Spleen (tissue), 11 donors: Measurements from ENCODE around the gene CARS1. TPM values are rescaled to one million over a fixed set of nuclear protein-coding genes. Genes with fewer than 3 reads are reported as not detected.
A peak's percentile ranks its signal among the peaks of the same experiment; 100 is the strongest.

ENCODE experiments used
- DNase-seq: peaks from one replicate; pipeline ENCODE4 v3.0.0-alpha.2; 2020
- H3K27ac ChIP-seq, 8 donors: fragments of 200-600 bp; sonication (generic) in 7 of 8; 1 replicate in 4 of 8; 2 replicates in 4 of 8; pipeline versions ENCODE4 v1.5.0 to v1.8.0; 2016 to 2021; ENCODE audit warnings: inconsistent platforms in 4 of 8, mild to moderate bottlenecking in 4 of 8, moderate library complexity in 1 of 8
- H3K27me3 ChIP-seq, 7 donors: fragments of 200-600 bp; sonication (generic) in 6 of 7; replicated peaks in 1 of 7; 1 replicate in 4 of 7; 2 replicates in 3 of 7; pipeline versions ENCODE4 v1.5.0 to v1.8.0; 2016 to 2021; ENCODE audit warnings: inconsistent platforms in 3 of 7, mild to moderate bottlenecking in 1 of 7
- H3K36me3 ChIP-seq, 6 donors: fragments of 200-600 bp; sonication (generic) in 5 of 6; 1 replicate in 4 of 6; 2 replicates in 2 of 6; pipeline versions ENCODE4 v1.5.0 to v1.8.0; 2016 to 2021; ENCODE audit warnings: inconsistent platforms in 2 of 6
- H3K4me1 ChIP-seq, 6 donors: fragments of 200-600 bp; sonication (generic) in 5 of 6; 1 replicate in 3 of 6; 2 replicates in 3 of 6; pipeline versions ENCODE4 v1.5.0 to v1.8.0; 2016 to 2021; ENCODE audit warnings: inconsistent platforms in 3 of 6
- H3K4me3 ChIP-seq, 8 donors: fragments of 200-600 bp; sonication (generic) in 7 of 8; 1 replicate in 4 of 8; 2 replicates in 4 of 8; pipeline versions ENCODE4 v1.5.0 to v1.8.0; 2016 to 2021; ENCODE audit warnings: inconsistent platforms in 4 of 8, mild to moderate bottlenecking in 4 of 8, moderate library complexity in 2 of 8
- H3K9me3 ChIP-seq, 8 donors: fragments of 200-600 bp; sonication (generic) in 7 of 8; 1 replicate in 4 of 8; 2 replicates in 4 of 8; pipeline versions ENCODE4 v1.5.0 to v1.8.0; 2016 to 2021; ENCODE audit warnings: inconsistent platforms in 4 of 8
- POLR2A ChIP-seq, 3 donors: fragments of 450-650 bp; IDR thresholded peaks; one replicate each; pipeline ENCODE4 v1.5.1; 2017; ENCODE audit warnings: antibody characterized with exemption in 3 of 3, mild to moderate bottlenecking in 1 of 3
- POLR2AphosphoS5 ChIP-seq, 3 donors: sonication (generic); formaldehyde crosslinking; IDR thresholded peaks; one replicate each; pipeline ENCODE4 v1.5.1; 2017; ENCODE audit warnings: antibody characterized with exemption in 3 of 3
- WGBS, 5 donors: extraction: QIAGEN DNeasy Blood & Tissue Kit in 3 of 5; methylation state at CpG; one replicate each; pipeline versions ENCODE4 v1.1.5 to v1.1.7; 2013 to 2018; 5-methylcytosine and 5-hydroxymethylcytosine counted together
- intact Hi-C: fragments of 100-400 bp; cut with DNase I; formaldehyde crosslinking; loops from one replicate; pipeline ENCODE4 v1.15.0; 2023; ENCODE audit warnings: low total_unique reads
- polyA plus RNA-seq, 3 donors: library from polyadenylated mRNA; stranded (reverse); fragments of 200-250 nt; gene quantifications; one replicate each; pipeline ENCODE4 v1.2.1, GENCODE V29; 2013
- total RNA-seq, 7 donors: library from RNA; depleted of rRNA in 3 of 7; stranded (reverse); fragments of >200 nt in 3 of 7; fragmentation: NEBNext Ultra II Directional in 4 of 7; extraction: Animal tissue kit (Norgen Biotek cat#: 25700) in 4 of 7; gene quantifications; one replicate each; pipeline versions ENCODE4 v1.1.0 to v1.2.1, GENCODE V29; 2016 to 2021
- TF ChIP-seq, protein P1 (sequence below), 11 experiments: fragments of 200-600 bp in 7 of 11; fragments of 450-650 bp in 4 of 11; sonication (generic) in 4 of 11; IDR thresholded peaks in 8 of 11; conservative IDR thresholded peaks in 3 of 11; 1 replicate in 7 of 11; 2 replicates in 4 of 11; pipeline versions ENCODE4 v1.4.0 to v1.8.0; 2016 to 2021; ENCODE audit warnings: antibody characterized with exemption in 11 of 11, inconsistent platforms in 4 of 11, mild to moderate bottlenecking in 1 of 11
- donor health status: healthy with polysubstance abuse.
- donor health status: DM: no; HTN: no; CAD: no; lungs with moderate emphysema.
- donor health status: DM: no; HTN: no; CAD: no.
- donor health status: Bipolar disorder and iron deficiency.
- donor health status: healthy.
- donor health status: DM: no; HTN: no; CAD: no.
- donor health status: DM: yes; HTN: yes; CAD: no.

Gene CARS1
- total and polyA plus RNA-seq, 10 donors, result 18.6 to 64.9 (median 37.5) TPM

DNA sequence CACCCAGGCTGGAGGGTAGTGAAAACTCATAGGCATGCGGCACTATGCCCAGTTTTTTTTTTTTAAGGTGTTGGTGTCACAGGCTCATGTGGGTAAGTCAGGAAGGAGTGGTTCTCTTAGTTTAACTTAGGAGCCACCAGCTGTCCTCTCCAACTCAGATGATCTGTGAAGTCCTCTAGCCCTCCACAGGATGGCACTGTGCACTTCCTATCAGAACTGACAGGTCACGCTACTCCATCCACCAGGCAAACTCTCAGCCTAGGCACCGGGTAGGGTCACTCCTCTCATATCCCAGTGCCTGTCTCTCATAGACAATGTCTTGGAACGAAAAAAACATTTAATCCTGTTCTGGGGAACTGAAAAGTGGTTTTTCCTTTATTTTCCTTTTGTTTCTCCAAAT lies 81.6 kb downstream of the CARS1 start:
- Histone ChIP-seq H3K27me3 (no peaks in the 10 kb centered on the region), H3K9me3 (no peaks in the 10 kb centered on the region), H3K4me3 (no peak overlapping the region), H3K27ac (no peak overlapping the region), H3K4me1 (peaks cover 0 to 39% (median 1%) of the 10 kb centered on the region in 6 donors), H3K36me3 (peaks cover 2 to 98% (median 89%) of the 10 kb centered on the region in 6 donors)
- DNase-seq, result no peak
- intact Hi-C loops, result loop anchor here (10.0 kb wide), 2 partner anchors 49 to 99 kb away; no protein-coding TSS in a partner anchor
- TF ChIP-seq POLR2A (IDR thresholded peaks at IDR 0.05) (no peak), POLR2AphosphoS5 (IDR thresholded peaks at IDR 0.05) (peak in 1 of 3 donors; percentile 12)
- TF ChIP-seq, protein P1, sequence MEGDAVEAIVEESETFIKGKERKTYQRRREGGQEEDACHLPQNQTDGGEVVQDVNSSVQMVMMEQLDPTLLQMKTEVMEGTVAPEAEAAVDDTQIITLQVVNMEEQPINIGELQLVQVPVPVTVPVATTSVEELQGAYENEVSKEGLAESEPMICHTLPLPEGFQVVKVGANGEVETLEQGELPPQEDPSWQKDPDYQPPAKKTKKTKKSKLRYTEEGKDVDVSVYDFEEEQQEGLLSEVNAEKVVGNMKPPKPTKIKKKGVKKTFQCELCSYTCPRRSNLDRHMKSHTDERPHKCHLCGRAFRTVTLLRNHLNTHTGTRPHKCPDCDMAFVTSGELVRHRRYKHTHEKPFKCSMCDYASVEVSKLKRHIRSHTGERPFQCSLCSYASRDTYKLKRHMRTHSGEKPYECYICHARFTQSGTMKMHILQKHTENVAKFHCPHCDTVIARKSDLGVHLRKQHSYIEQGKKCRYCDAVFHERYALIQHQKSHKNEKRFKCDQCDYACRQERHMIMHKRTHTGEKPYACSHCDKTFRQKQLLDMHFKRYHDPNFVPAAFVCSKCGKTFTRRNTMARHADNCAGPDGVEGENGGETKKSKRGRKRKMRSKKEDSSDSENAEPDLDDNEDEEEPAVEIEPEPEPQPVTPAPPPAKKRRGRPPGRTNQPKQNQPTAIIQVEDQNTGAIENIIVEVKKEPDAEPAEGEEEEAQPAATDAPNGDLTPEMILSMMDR (IDR thresholded peaks at IDR 0.05 in 8 of 11, conservative IDR thresholded peaks at IDR 0.05 in 3 of 11), result peak in 8 of 11 experiments; percentile 16 to 58 (median 40)
- WGBS, 5 donors, result 82 to 90% (median 87%) methylated on average over 4 of the region's 4 CpGs

DNA sequence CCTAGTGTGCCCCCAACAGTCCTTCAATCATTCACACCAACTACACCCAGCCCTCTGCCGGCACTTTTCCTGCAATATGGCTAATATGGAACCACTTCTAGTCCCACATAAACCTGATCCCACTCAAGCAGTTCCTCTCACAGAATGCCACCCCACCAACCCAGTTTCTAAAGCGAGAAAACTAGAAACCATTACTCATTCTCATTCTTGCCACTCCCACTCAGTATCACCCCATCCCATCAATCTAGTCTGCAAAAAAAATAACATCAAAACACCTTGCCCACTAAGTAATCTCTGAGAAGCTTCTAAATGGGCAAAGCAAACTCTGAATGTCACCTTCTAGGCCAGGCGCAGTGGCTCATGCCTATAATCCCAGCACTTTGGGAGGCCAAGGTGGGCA lies 83.0 kb downstream of the CARS1 start:
- WGBS, 5 donors, result 90 to 98% (median 94%) methylated on average over 3 of the region's 3 CpGs
- Histone ChIP-seq H3K4me1 (peaks cover 0 to 26% (median 0%) of the 10 kb centered on the region in 6 donors), H3K9me3 (no peaks in the 10 kb centered on the region), H3K27ac (no peak overlapping the region), H3K36me3 (peaks cover 8 to 100% (median 97%) of the 10 kb centered on the region in 6 donors), H3K27me3 (no peaks in the 10 kb centered on the region), H3K4me3 (no peak overlapping the region)
- TF ChIP-seq POLR2AphosphoS5 (IDR thresholded peaks at IDR 0.05), result no peak
- TF ChIP-seq POLR2A (IDR thresholded peaks at IDR 0.05), result no peak
- intact Hi-C loops, result loop anchor here (10.0 kb wide), 2 partner anchors 51 to 101 kb away; no protein-coding TSS in a partner anchor
- DNase-seq, result no peak

DNA sequence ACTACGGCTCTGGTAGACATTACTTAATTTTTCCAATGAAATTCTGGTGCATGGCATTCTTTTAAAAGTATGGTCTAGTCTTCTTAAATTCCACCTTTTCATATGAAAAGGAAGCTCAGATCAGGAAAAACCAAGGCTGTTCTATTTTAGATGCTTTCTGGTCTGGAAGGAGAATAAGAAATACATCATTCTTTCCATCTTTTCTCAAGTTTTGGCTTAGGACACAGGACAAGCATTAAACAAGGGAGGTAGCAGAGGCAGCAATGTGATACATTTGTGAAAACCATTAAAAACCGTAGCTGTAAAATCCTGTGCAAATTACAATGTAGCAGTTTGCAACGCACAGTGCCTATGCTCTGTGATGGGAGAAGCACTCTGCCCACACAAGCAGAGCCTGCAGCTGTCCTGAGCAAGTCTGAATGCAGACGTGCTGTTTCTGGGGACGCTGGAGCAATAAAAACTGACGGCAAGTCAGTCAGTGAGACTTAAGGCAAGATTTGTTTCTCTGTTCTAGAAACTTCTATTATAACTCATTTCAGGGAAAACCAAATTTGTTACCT lies 88.8 kb downstream of the CARS1 start:
- intact Hi-C loops, result no loop called here

DNA sequence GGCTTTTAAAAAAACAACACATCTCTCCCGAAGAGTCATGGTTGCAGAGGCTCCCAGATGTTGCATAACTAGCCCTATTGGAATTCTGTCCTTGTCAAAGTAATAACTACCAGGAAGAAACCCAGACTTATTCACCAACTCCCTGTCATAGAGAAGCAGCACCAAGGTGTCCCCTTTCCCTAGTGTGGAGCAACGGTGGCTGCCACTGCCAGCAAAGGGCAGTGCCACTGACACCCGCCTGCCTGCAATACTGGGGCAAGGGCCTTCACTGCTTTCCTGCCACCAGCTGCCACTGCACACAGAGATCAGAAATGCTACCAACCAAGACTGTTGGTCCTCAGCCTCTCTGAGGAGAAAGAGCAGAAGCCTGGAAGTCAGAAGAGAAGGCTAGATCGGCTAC lies 92.4 kb downstream of the CARS1 start:
- no peak overlapping the region for H3K27ac ChIP-seq
- no peak for DNase-seq
- no peaks in the 10 kb centered on the region for H3K9me3 ChIP-seq
- intact Hi-C loops, result no loop called here
- no peaks in the 10 kb centered on the region for H3K27me3 ChIP-seq
- no peak overlapping the region for H3K4me3 ChIP-seq
- WGBS, 5 donors, result 76 to 96% (median 91%) methylated on average over 3 to 4 of the region's 4 CpGs
- no peak for TF ChIP-seq POLR2A (IDR thresholded peaks at IDR 0.05)
- TF ChIP-seq, protein P1 (IDR thresholded peaks at IDR 0.05 in 8 of 11, conservative IDR thresholded peaks at IDR 0.05 in 3 of 11), result no peak
- TF ChIP-seq POLR2AphosphoS5 (IDR thresholded peaks at IDR 0.05), result no peak
- peaks cover 5 to 100% (median 93%) of the 10 kb centered on the region in 6 donors for H3K36me3 ChIP-seq
- H3K4me1 ChIP-seq, result peaks cover 0 to 22% (median 5%) of the 10 kb centered on the region in 6 donors

More for the DNA sequence above, 88.8 kb downstream of the CARS1 start:
- H3K9me3 ChIP-seq, result no peaks in the 10 kb centered on the region
- H3K4me3 ChIP-seq, result no peak overlapping the region
- no peak for DNase-seq
- 75 to 85% (median 83%) methylated on average over 6 of the region's 6 CpGs for WGBS, 5 donors
- H3K27me3 ChIP-seq, result no peaks in the 10 kb centered on the region
- no peak overlapping the region for H3K27ac ChIP-seq
- no peak for TF ChIP-seq POLR2A (IDR thresholded peaks at IDR 0.05)
- TF ChIP-seq POLR2AphosphoS5 (IDR thresholded peaks at IDR 0.05), result no peak
- TF ChIP-seq, protein P1 (IDR thresholded peaks at IDR 0.05 in 8 of 11, conservative IDR thresholded peaks at IDR 0.05 in 3 of 11), result no peak
- H3K4me1 ChIP-seq, result peaks cover 0 to 5% (median 0%) of the 10 kb centered on the region in 6 donors
- H3K36me3 ChIP-seq, result peaks cover 10 to 100% (median 99%) of the 10 kb centered on the region in 6 donors
